GM11168 (cell line): ENCODE data around the gene LRP1.

Source experiments
- in situ Hi-C: fragments of 300-500 bp; cut with MboI; formaldehyde crosslinking; loops from one replicate; pipeline ENCODE4 v1.12.0; 2022; ENCODE audit warnings: low sequenced_read_pairs; ENCODE audit not compliant: unreplicated experiment

The LRP1 gene

GRCh38 chr12:57131896-57132744, 3.8 kb downstream of the LRP1 start:
- in situ Hi-C loops, result no loop called here

DNA sequence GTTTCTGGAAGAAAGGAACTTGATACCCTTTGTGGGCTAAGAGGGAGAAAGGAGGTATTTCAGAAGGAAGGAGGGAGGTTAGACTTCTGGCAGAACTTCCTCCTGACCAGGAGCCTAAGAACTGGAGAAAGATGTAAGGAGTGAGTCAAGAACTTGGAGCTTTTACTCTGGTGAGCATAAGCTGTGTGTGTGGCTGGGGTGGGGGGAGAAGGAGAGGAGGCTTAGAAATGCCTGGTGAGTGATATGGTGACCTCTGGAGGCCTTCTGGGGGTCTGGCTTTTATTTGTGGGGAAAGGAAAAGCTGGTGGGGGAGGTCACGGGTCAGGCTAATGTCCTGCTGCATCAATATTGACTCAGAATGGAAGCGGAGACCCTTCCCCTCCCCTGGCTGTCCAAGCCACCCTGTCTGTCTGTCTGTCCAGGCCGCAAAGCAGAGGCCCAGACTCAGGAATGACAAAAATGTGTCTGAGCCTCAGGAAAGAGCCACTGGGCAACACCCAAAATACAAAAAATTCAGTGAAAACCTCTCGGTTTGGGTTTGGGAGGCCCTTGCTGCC, 4.8 kb downstream of the LRP1 start:
- in situ Hi-C loops, result no loop called here

- in situ Hi-C loops, result no loop called here
These were observed 5.6 kb downstream of the LRP1 start for GRCh38 chr12:57133916-57134315.

DNA sequence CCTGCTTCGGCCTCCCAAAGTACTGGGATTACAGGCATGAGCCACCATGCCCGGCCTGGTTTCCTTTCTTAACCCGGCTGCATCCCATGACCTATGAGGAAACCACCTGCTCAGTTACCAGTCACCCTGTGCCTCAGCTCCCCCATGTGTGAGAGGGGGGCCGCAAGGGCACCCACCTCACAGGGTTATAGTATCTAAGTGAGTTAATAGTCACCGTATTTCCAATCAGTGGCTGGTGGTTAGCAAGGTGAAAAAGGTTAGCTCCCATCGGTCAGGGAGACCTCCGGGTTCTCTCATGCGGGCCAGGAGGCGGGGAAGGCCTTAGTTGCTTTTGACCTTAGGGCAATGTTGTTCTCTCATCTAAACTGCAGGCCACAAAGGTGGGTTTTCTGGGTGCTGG, 6.7 kb downstream of the LRP1 start:
- in situ Hi-C loops, result no loop called here

GRCh38 chr12:57135527-57136326, 7.4 kb downstream of the LRP1 start:
- in situ Hi-C loops, result no loop called here

DNA sequence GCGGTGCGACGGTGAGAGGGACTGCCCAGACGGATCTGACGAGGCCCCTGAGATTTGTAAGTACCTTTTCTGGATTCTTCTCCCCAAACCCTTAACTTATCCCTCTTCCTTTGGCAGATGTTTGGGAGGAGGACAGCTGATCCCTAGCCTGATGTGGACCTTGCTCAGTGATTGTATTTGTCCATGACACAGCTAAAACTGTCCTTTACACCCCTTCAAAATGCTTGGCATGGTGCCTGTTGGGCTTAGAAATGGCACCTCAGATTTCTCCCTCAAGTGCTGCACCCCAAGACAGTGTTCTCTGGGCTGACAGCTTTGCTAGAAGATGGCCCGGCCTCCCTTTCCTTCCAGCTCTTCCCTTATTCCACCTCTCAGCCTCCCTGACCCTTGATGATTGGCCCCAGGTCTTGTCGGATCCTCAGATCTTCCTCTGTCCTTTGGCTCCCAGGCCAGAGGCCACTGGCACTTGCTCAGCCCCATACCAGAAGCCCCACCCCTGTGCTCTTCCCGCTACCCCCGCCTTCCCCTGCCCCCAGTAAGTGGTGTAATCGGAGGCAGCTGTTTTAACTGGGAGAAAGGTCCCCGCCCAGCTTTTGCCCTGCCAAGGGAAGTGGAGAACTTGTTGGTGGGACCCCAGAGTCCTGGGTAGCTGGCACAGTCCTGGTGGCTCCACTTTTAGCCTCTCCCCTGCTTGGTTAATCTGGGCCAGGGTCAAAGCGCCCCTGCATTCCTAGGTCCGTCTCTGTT, 10.4 kb downstream of the LRP1 start:
- in situ Hi-C loops, result no loop called here

DNA sequence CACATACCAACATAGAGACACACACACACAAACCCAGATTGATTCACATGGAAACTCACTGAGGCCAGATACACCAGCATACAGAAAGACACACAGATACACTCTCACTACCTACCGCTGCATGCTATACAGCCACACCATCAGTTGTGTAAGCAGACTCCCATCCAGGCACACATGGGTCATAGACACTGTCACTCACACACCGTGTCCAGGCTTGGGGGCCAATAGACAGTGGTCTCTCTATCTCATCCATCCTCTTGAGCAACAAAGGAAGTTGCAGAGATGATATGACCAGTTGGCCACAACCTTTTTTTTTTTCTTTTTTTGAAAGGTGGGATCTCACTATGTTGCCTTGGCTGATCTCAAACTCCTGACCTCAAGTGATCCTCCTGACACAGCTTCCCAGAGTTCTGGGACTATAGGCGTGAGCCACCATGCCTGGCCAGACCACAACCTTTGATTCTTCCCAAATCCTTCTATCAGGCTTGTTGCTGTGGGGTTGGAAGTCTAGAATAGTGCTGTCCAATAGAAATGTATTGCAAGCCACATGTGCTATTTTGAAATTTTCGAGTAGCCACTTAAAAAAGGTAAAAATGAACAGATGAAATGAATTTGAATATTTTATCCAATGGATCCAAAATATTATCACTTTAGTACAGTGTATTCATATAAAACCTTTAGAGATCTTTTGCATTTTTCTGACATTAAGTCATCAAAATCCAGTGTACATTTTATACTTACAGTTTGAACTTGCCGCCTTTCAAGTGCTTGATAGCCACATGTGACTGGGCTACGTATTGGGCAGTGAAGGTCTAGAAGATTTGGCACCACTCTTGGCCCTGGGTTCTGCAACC, 11.7 kb downstream of the LRP1 start:
- in situ Hi-C loops, result no loop called here

GRCh38 chr12:57141249-57141648, 13.0 kb downstream of the LRP1 start:
- in situ Hi-C loops, result no loop called here

GRCh38 chr12:57142121-57142520, 13.8 kb downstream of the LRP1 start:
- in situ Hi-C loops, result no loop called here

DNA sequence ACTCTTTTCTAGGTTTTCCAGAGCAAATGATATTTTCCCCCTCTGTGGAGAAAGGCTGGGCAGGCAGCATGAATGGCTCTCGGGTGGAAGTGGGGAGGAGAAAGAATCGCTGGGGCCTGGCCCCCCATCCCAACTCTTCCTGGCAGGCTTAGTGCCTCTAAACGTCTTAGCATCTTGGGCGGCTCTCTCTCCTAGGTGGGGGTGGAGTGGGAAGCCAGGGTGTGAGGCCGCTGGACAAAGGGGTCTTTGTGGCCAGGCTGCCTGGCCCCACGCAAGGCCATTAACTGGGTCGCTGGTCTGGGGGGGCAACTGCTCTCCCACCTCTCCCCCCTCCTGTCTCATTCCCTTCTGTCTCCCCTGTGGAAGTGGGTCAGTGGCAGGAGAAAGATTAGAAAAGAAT, 14.4 kb downstream of the LRP1 start:
- in situ Hi-C loops, result no loop called here

DNA sequence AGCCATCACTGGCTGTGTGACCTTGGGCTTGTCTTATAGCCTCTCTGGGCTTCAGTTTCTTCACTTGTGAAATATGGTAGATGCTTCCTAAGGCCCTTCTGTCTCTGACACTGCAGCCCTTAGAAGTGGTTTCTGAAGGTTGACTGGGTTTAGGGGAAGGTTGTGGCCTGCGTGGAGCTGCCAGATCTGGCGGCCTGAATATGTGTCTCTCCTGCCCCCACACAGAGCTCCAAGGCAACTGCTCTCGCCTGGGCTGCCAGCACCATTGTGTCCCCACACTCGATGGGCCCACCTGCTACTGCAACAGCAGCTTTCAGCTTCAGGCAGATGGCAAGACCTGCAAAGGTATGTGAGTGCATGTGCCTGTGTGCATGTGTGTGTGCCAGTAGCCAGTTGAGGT, 15.2 kb downstream of the LRP1 start:
- in situ Hi-C loops, result no loop called here

DNA sequence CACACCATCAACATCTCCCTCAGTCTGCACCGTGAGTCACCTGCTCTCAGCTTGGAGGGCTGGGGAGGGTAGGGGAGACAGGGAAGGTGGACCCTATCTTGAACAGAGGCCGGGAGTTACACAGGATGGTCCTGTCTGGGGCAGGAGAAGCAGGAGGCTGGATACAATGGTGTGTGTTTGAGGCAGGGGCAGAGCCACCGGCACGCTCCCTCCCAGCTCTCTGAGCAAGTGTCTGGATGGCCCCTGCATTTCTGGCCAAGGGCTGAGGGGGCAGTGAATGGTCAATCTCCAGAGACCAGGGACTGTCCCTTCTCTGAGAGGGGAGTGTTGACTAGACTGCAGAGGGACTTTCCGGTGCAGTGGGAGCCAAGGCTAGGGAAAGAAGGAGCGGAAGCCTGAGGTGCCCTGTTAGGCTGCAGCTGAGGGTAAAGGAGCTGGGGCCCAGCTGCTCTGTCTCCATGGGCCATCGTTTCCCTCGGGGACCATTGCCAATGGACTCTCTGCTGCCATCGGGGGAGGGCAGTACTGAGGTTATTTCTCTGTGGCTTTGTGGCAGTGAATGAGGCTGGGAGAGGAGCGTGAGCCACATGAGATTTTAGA, 17.3 kb downstream of the LRP1 start:
- in situ Hi-C loops, result no loop called here

DNA sequence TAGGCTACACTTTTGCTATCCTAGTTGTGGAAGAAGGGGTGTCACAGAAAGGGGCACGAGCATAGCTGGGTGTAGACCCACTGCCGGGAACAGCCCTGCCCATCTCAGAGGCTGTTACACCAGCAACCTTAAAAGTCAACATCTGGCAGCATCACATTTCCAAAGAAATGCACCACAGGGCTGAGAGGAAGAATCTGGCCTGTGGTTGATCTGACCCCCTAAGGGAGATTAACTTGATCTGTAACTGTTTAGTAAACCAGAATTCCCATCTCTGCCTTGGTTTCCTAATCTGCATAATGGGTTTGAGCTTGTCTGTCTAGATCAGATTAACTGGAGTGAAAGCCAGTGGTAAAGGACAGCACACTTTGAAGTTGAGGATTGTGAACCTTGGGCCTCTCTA, 17.8 kb downstream of the LRP1 start:
- in situ Hi-C loops, result no loop called here

DNA sequence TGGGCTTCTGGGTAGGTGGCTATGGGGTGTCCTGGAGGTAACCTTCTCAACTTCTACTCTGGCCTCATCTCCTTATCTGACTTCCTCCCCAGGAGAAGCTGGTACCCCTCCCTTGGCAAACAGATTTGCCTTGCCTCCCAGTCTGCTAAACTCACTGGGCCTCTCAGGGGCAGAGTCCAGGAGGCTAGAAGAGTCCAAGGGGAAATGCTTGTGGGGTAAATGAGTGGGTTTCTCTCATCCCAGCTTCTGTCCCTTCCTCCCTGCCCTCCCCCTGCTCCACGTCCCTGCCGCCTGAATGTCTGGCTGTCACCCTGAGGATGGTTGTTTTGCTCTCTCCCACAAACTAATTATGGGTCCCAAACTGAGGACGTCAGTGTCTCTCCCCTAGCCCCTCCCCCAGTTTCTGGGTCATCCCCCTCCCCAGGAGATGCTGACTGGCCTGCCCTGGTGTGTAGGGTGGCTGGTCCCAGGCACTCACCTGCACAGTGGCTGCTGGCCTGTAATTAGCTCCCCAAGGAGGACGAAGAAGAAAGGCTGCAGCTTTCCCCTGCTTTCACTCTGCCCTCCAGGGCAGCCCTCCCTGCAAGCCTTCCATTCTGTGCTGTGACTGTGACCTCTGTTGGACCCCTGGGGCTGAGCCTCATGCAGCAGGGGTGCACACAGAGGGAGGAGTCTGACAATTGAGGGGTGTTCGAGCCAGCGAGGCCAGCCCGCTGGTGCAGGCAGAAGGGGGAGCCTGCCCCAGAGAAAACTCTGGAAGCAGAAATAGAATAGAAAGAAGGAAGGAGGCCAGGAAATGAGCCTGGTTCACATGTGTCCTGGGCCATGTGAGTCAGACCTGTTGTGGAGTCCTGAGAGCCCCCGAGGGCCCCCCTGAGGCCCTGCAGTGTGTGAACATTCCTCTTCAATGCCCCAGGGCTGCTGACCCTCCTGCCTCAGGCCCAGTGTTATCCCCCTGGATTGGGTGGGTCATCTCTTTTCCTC, 19.0 kb downstream of the LRP1 start, which contains the start of gene LRP1-AS:
Gene LRP1-AS (minus strand): TSS at position 659 of the 984 bp plus-strand sequence.
- in situ Hi-C loops, result no loop called here

GRCh38 chr12:57148469-57149244, 20.4 kb downstream of the LRP1 start:
- in situ Hi-C loops, result no loop called here

GRCh38 chr12:57149245-57149900, 21.1 kb downstream of the LRP1 start:
- in situ Hi-C loops, result no loop called here
